HG03575 (cell line): Measurements from ENCODE around the gene IQSEC1.

Experiments used
- ATAC-seq: cut with Tn5 transposase; IDR thresholded peaks from one replicate; pipeline ENCODE4 v1.9.1; 2021; ENCODE audit not compliant: unreplicated experiment, insufficient number of reproducible peaks, low FRiP score; ENCODE audit errors: extremely low read depth

IQSEC1 gene

DNA sequence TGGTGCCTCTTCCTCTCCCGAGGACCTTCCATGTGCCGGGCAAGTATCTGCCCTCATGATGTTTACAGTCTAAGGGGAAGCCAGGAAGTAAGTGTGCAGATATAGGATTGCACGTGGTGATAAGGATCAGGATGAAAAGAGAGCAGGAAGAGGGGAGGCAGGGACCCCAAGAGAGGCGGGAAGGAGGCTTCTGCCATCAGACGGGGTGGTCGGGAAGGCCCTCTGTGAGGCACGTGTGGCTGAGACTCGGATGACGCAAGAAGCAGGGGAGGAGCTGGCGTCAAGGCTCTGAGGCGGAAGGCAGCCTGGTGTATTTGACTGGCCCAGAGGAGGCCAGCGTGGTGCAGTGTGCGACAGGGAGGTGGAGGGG is 762 bp upstream of the IQSEC1 start:
- ATAC-seq, result no peak

DNA sequence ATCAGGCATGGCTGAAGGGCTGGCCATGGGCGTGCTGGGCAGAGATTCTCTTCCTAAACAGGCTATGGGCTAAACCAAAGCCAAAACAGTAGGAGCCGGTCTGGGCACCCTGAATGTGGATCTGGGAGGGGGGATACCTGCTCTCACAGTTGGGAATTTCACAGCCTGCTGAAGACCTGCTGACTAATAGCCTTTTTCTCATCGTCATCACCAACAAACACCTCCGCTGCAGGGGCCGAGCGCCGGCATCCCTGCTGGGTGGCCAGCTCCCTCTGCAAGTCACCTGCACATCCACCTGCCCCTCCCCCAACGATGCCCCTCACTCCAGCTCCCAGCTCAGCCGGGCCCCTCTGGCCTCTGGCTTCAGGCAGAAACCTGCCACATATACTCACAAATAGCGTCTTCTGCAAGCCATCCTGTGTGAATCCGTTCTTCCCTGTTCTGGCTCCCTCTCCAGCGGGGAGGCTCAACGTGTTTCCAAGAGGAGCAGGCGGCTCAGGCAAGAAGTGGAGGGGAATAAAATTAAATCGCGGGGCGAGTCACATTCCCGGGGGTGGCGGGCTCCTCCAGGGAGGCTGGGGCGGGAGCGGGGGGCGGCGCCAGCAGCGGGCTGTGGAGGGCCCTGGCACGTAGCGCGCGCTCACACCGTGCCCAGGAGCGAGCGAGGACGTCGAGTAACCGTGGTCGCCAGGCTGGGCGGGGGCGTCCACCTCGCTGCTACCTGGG is 466 bp downstream of the IQSEC1 start:
- no peak for ATAC-seq

DNA sequence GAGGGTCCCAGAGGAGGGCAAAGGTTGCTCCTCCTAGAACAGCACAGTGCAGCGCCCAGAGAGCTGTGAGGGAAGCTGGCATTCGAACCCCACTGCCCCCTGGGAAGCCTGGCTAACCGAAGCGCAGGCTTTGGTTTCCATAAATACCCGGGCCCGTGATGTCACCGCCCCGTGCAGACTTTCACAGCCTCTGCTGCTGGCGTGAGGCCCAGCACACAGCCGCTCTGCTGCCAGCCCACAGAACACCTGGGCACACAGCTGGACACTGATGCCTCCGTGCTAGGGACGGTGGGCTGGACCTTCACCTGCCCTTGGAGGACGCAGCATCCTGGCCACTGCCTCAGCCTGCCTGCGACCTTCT is 1.0 kb downstream of the IQSEC1 start:
- ATAC-seq, result no peak

DNA sequence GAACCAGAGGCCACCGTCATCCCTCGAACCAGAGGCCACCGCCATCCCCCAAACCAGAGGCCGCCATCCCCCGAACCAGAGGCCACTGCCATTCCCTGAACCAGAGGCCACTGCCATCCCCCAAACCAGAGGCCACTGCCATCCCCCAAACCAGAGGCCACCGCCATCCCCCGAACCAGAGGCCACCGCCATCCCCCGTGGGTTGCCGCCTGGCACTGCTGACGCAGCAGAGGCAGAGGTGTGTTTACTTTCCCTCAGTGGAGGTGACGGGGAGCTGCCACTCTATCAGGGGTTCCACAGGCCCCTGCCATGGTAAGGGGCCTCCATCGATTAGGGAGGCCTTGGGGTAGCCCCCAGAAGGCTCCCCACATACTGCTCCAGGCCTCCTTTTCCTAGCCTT is 1.5 kb downstream of the IQSEC1 start:
- no peak for ATAC-seq

DNA sequence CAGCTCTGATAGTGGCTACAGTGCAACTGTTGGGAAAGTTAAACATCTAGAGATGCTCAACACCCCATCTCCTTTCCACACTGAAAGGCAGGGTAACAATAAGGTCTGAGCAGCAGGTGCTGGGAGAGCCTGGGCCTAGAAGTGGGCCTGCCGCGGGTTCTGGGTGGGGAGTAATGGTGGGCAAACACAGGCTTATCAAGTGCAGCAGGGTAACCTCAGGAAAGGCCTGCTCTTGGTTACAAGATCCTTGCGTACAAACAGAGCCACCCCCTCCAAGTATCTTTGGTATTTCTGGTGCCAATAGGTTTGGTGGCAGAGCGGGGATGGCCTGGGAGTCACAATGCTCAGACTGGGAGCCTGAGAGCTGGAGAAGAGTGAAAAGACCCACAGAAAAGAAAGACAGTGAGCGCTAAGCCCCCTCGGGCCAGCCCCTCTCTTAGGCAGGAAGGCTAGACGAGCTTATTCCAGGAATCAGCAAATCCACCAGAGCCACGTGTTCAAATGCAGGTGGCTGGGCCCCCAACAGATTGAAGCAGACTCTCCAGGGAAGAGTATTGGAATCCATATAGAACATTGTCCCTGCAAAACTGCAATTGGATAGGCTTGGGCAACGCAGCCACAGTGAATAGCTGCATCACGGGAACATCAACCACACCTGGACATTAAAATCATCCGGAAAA is 2.7 kb downstream of the IQSEC1 start:
- no peak for ATAC-seq

DNA sequence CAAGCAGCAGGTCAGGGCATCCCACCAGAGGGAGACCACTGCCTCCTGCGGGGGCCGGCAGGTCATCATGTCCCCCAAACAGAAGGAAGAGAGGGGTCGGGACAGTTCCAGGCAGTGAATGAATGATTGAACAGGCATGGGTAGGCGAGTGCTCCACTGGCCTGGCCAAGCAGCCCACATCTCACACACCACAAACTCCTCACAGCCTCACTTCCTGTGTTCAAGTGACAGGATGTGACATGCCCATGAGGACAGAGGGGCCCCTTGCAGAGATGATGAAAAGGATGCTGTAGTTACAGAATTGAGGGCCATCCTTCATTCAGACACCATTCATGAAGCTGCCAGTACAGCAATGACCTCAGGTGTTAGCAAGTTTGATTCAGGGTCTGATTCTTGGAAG is 3.7 kb downstream of the IQSEC1 start:
- no peak for ATAC-seq

DNA sequence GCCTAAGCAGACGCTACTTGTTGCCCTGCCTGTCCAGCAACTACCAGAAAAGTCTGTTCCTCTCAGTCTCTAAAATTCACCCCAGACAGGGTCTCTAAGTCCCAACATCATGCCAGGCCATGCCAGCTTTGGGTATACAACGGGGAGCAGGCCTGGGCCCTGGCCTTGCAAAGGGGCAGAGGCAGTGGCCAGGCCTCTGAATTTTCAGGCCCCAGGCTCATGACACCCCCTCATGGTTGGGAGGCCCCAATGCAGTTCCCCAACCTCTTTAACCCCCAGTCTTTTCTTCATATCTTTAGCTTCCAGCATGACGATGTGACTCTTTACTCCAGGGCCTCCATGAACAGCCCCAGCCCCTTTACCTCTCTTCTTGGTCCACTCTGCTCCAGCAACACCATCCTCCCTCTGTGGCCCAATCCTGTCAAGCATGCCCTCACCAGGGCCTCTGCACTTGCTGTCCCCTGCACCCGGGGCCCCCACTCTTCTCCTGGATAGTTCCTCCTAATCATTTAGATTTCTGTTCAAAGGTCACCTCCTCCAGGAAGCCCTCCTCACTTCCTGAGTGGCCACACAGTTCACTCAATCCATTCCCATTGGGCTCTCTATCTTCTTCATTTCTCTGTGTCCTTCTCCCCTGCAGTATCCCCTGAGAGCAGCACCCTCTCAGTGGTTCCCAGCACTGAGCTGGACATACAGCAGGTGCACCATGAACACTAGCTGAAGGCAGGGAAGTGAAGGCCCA is 4.8 kb downstream of the IQSEC1 start:
- no peak for ATAC-seq

DNA sequence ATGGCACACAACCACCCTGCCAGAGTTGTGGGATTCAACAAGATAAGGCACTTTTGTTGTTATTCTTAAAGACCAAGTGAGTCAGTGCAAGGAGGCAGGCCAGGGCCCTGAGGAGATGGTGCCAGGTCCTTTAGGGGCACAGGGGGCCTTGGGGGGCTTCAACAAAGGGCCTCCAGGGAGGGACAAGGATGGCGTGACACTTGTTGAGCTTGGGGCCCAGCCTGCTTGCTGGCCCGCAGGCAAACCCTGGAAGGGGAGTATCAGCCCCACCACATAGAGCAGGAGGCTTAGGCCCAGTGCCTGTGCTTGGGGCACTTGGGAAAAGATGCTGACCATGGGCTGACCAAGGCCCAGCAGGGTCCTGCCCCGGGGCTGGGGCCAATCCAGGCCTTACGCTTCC is 5.5 kb downstream of the IQSEC1 start:
- no peak for ATAC-seq

DNA sequence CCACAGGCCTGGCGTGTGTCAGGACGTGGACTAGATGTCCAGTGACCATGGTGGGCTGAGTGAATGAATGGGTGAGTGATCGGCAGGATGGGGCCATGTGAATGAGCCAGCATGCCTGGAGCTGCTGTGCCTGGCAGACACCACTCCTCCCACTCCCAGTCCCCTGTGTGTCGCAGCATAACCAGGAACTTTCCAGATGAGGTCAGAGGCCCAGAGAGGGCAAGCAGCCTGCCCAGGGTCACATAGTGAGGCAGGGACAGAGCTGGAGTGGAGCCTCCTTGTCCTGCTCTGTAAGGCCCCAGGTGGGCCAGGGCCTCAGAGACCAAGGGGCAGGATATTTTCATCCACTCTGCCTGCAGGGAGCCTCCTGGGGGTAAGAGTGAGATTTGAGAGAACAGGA is 6.4 kb downstream of the IQSEC1 start:
- no peak for ATAC-seq

DNA sequence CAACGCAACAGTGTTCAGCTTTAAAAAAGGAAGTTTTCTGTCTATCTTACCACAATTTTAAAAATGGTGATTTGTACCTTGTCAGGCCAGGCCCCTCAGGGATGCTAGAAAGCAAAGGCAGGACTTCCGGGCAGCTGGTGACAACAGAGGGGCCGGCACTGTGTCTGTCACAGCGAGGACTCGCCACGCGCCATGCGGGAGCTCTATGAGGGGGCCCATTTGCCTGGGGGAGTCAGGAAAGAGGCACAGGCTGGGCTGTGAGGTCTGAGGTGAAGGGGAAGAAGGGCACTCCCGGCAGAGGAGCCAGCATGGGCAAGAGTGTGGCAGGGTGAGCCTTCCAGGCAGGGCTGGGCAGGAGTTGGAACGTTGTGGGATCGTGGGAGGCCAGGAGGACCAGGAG is 7.0 kb downstream of the IQSEC1 start:
- ATAC-seq, result no peak

DNA sequence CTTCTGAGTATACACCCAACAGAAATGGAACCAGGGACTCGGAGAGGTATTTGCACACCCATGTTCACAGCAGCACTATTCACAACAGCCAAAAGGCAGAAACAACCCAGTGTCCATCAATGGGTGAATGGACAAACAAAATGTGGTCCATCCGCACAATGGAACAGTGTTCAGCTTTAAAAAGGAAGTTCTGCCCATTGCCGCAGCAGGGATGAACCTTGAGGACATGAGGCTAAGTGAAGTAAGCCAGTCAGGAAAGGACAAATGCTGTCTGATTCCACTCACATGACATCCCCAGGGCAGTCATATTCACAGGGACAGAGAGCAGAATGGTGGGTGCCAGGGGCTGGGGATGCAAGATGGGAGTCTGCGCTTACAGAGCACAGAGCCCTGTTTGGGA is 7.5 kb downstream of the IQSEC1 start:
- no peak for ATAC-seq

DNA sequence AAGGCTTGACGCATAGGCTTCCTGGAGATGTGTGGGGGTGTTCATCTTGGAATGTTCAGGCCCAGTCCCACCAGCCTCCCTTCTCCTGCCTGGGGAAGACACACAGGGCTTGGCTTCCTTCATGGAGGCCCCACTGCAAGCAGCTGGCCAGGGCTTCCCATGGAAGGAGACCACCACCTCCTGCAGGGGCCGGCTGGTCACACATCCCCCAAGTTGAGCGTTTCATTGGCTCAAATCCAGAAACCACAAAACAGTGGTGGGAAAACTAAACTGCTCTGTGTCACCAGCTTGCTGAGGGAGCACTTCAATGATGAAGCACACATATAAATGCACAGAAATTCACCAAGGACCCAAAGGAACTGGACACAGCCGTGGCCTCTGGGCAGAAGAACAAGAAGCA is 8.3 kb downstream of the IQSEC1 start:
- ATAC-seq, result no peak

DNA sequence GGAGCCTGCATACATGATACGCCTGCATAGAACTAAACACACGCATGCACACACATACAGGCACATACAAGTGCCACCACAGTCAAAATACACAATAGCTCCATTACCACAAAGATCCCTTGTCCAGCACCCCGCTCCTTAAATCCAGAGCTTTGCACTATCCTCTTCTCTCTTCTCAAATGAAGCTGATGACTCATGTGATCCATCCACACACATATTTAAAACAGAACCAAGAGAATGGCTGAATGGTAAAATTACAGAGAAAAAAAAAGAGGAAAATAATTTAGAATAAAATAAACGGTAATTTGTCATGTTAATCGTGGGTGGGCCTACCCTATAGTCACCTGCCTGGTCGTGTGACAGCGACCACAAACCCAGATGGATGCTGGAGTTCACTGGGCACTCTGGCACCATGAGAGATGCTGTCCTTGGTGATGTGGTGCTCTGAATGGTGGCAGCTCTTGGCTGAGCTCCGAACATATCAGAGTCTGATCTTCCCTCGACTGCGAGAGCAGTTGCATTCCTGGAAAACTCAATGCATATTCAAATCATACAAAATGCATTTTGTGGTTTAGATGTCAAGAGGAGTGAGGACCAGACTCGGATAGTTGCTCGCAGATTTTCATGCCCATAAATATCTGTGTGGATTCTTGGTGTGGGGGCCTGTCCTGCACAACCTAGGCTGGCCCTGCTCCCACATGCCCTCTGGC is 8.9 kb downstream of the IQSEC1 start:
- no peak for ATAC-seq

DNA sequence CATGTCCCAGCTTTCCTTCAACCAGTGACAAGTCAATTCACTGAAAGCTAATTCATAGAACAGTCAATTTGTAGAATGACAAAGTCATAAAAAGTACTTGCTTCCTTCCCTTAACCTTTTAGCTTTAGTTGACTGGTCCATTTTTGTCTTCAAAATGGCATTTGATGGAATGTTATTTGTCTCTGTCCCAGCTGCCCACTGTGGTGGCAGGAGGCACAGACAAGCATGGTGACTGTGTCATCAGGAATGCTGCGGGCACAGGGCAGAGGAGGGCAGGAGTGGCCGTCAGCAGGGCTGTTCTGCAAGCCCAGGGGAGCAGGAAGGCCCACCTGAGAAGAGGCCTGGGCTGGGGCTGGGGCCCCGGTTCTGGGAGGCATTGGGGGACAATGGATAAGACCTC is 10.0 kb downstream of the IQSEC1 start:
- no peak for ATAC-seq

DNA sequence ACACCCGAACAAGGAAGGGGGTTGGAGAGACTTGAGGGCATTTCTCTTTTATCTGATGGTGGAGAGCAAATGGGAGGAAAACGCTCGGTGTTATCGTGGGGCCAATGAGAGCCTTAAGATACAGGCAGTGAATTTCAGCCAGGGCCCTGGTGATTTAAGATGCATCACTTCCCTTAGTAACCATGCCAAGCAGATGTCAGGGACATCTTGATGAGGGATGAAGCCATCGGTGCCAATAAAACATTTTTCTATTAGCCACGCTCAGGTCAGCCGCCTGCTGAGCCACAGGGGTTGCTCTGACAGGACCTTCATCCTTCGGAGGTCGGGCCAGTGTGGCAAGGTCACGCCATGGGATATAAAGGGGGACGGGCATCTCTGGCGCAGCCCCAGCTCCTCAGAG is 10.6 kb downstream of the IQSEC1 start:
- ATAC-seq, result no peak

DNA sequence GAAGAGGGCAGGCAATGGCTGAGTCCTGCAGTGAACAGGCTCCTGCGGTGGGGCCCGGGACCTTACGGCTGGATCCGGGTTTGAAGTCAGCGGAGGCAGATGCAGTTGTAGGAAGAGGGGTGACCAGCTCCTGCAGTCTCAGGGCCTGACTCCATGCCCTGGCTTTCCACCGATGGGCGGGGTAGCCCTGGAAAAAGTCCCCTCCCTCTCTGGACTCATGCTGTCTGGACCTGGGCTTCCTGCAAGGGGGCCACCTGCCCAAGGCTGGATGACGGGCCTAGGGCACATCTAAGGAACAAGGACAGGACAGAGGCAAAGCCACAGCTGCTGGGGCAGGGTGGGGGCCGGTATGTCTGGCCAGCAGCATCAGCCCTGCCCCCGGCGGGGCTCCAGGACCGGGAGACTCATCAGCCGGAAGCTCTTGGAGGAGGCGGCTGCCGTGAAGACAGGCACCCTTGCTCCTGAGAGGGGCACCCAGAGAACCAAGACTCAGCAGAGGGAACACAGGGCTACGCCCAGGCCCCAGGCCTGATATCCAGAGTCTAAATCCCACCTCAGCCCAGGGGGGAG is 12.8 kb downstream of the IQSEC1 start:
- no peak for ATAC-seq

DNA sequence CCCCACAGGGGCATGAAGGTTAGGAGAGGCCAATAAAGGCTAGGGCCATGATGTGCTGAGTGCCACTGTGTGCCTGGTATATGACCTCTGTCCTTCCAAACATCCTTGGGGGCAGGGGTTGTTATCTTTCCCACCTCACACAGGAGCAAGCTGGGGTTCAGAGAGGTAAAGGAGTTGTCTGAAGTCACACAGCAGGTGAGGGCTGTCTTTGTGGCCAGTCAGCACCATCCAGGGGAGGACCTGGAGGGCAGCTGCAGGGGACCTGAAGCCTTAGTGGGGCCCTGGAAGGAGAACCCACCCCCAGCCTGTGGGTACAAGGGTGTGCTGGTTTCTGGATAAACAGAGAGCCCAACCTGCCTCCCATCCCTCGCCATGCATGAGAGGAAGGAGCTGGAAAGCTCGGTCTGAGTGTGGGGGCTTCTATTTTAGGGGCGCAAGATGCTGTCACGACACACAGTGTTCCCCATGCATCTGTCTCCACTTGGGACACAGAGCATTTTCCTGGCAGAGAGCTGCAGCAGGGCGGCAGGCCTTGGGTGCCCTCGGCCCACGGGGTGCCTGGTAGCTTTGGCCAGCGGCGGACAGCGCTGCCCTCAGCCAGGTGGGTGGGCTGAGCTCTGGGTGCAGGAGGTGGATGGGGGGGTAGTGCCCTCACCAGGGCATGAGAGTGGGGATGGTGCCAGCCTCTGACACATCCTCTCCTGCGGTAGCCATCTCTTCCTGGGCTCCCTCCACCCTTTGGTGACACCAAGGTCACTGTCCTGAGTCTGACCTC is 14.7 kb downstream of the IQSEC1 start:
- ATAC-seq, result no peak

DNA sequence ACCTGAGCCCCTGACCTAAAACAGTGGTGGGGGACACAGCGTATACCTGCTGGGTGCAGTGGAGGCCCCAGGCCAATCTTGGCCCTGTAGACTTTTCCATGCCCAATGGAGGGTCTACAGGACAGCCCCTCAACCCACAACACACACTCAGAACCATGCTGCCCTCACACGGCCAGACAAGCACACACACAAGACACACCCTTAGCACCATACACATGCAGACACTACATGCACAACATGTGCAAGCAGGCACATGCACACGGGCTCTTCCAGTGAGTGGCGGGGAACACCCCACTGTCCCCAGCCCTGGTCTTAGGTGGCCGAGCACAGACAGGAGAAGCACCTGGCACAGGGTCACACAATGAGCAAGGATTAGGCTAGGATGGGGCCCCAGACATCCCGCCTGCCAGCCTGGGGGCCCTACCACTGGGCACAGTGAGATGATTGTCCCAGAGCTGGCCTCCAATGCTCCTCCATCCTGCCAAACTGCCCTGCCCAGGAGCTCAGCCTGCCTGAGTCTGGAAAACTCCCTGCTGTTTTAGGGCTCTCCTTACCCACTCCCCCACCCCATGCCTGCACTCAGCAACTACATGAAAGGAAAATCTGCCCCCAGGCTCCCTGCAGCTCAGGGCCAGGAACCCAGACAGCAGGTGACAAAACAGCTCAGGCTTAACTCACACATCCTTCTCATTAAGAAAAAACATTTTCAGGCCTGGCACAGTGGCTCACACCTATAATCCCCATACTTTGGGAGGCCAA is 15.8 kb downstream of the IQSEC1 start:
- no peak for ATAC-seq
